Neutrophil (primary cell): ENCODE data around the gene CNTNAP2.

Experiments used
- H3K27ac ChIP-seq: fragments of 200-600 bp; sonication (generic); 2 replicates; pipeline ENCODE4 v1.5.1; 2016; ENCODE audit warnings: mild to moderate bottlenecking, moderate library complexity
- H3K27me3 ChIP-seq: fragments of 200-600 bp; sonication (generic); 2 replicates; pipeline ENCODE4 v1.6.0; 2016; ENCODE audit warnings: mild to moderate bottlenecking
- H3K36me3 ChIP-seq: fragments of 200-600 bp; sonication (generic); 2 replicates; pipeline ENCODE4 v1.5.1; 2017
- H3K4me1 ChIP-seq, 2 experiments: fragments of 200-600 bp in 1 of 2; sonication (generic) in 1 of 2; 1 replicate in 1 of 2; 2 replicates in 1 of 2; pipeline versions ENCODE4 v1.5.1 to v1.6.1; 2013 to 2016; ENCODE audit warnings: low read depth in 1 of 2, low read length in 1 of 2, mild to moderate bottlenecking in 1 of 2, moderate library complexity in 1 of 2; ENCODE audit not compliant: control insufficient read depth in 1 of 2, insufficient read depth in 1 of 2
- H3K4me3 ChIP-seq, 2 experiments: fragments of 200-600 bp in 1 of 2; sonication (generic) in 1 of 2; 1 replicate in 1 of 2; 2 replicates in 1 of 2; pipeline ENCODE4 v1.5.1; 2013 to 2016; ENCODE audit warnings: low read depth in 1 of 2, low read length in 1 of 2, mild to moderate bottlenecking in 1 of 2, moderate library complexity in 1 of 2
- H3K9me3 ChIP-seq: fragments of 200-600 bp; sonication (generic); 2 replicates; pipeline ENCODE4 v1.5.1; 2016
- TF ChIP-seq, protein P1 (sequence below): fragments of 200-600 bp; sonication (generic); IDR thresholded peaks from 2 replicates; pipeline ENCODE4 v1.5.1; 2016; ENCODE audit warnings: antibody characterized with exemption

The CNTNAP2 gene

DNA sequence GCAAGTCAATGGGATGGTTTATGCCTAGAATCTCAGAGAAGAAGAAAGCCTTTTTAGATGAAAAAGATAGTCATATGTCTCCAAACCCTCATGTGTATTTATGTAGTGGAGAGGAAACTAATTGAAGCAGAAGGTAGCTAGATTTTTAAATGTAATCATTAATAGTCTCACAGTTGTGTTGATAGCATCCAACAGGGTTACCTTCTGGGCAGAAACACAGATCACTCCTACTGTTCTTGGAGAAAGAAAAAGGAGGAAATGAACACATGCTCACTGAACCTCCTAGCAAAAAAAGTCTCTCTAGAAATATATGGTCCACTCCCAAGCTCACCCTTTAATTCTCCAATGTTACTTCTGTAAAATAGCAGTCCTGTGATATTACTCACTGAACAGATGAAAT lies 1696.7 kb downstream of the CNTNAP2 start:
- Histone ChIP-seq H3K27me3 (no peaks in the 10 kb centered on the region), H3K4me1 (no peaks in the 10 kb centered on the region), H3K36me3 (no peaks in the 10 kb centered on the region), H3K4me3 (no peak overlapping the region), H3K9me3 (no peaks in the 10 kb centered on the region), H3K27ac (no peak overlapping the region)
- TF ChIP-seq, protein P1, sequence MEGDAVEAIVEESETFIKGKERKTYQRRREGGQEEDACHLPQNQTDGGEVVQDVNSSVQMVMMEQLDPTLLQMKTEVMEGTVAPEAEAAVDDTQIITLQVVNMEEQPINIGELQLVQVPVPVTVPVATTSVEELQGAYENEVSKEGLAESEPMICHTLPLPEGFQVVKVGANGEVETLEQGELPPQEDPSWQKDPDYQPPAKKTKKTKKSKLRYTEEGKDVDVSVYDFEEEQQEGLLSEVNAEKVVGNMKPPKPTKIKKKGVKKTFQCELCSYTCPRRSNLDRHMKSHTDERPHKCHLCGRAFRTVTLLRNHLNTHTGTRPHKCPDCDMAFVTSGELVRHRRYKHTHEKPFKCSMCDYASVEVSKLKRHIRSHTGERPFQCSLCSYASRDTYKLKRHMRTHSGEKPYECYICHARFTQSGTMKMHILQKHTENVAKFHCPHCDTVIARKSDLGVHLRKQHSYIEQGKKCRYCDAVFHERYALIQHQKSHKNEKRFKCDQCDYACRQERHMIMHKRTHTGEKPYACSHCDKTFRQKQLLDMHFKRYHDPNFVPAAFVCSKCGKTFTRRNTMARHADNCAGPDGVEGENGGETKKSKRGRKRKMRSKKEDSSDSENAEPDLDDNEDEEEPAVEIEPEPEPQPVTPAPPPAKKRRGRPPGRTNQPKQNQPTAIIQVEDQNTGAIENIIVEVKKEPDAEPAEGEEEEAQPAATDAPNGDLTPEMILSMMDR = no peak

DNA sequence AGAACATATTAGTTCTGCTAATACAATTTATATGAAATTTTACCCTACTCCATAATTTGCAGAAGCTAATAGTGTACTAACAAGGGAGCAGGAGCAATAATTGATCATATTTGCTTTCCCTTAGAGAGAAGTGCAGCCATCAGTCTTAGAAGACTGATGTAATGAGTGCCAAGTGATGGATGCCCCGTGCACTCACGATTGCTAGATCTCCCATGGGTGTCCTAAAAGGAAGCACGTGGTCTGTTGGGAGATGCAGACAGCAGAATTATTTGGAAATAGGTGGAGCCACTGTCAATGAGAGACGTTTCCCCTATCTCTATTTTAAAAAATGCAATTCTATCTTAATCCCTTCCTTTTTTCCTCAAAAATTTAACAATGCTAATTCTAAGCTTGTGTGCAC lies 1701.7 kb downstream of the CNTNAP2 start:
- H3K4me1 ChIP-seq = no peaks in the 10 kb centered on the region
- TF ChIP-seq, protein P1 = no peak
- no peak overlapping the region for H3K27ac ChIP-seq
- H3K9me3 ChIP-seq = no peaks in the 10 kb centered on the region
- H3K27me3 ChIP-seq = no peaks in the 10 kb centered on the region
- no peaks in the 10 kb centered on the region for H3K36me3 ChIP-seq
- no peak overlapping the region for H3K4me3 ChIP-seq

DNA sequence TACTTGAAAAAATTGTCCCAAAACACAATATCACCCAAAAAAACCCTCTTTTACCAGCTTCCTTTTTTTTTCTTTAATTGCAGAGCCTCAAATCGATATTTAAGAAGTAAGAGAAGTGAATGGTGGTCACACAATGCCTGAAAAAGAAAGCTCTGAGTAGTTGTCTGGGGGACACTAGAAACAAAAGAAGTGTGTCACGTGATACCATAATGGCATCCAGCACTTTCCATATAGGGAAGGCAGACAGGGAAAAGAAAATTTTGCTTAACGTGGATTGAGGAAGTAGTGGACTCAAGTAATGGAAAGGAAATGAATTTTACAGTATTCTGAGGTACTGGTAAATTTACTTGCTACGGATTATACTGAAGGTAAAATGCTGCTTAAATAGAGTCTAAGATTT lies 1708.1 kb downstream of the CNTNAP2 start:
- Histone ChIP-seq H3K9me3 (no peaks in the 10 kb centered on the region), H3K27me3 (no peaks in the 10 kb centered on the region), H3K4me3 (no peak overlapping the region), H3K36me3 (no peaks in the 10 kb centered on the region), H3K27ac (no peak overlapping the region), H3K4me1 (no peaks in the 10 kb centered on the region)
- TF ChIP-seq, protein P1 = no peak

DNA sequence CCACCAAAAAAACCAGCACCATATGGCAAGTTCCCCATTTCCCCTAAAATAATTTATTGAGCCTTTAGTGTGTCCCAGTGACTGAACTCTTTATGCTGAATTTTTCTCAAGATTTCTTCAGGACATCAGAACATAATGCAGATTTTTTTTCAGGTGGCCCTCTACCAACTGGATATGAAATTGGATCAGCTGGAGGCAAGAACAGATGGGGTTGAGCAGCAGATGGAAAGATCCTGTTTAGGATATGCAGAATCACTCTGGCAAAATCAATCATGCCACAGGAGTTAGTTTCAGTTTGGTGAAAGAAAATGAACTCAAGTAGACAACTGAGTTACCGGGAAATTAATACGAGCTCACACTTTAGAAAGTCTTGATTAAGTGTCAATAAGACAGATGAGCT lies 1712.4 kb downstream of the CNTNAP2 start:
- no peak overlapping the region for H3K27ac ChIP-seq
- no peaks in the 10 kb centered on the region for H3K4me1 ChIP-seq
- TF ChIP-seq, protein P1 = no peak
- H3K9me3 ChIP-seq = no peaks in the 10 kb centered on the region
- H3K4me3 ChIP-seq = no peak overlapping the region
- H3K27me3 ChIP-seq = no peaks in the 10 kb centered on the region
- no peaks in the 10 kb centered on the region for H3K36me3 ChIP-seq

DNA sequence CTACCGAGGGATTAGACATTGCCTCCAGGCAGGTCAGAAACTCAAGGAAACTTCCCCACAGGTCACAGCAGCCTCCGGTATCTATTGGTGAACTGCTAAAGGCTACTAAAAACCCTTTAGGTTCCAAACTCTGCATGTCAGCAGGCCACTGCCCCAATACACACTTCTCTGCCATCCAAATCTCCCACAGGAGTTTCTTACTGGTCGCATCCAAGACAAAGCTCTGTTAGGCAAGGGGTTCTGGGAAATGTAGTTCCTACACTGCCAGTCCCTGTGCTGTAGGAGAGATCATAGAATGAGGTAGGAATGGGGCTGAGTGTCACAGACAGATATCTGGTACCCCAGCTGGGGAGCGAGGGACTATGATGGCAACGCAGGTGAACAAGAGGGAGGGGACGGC lies 1717.0 kb downstream of the CNTNAP2 start:
- Histone ChIP-seq H3K4me3 (no peak overlapping the region), H3K36me3 (no peaks in the 10 kb centered on the region), H3K27ac (no peak overlapping the region), H3K9me3 (no peaks in the 10 kb centered on the region), H3K27me3 (no peaks in the 10 kb centered on the region), H3K4me1 (no peaks in the 10 kb centered on the region)
- TF ChIP-seq, protein P1 = no peak

DNA sequence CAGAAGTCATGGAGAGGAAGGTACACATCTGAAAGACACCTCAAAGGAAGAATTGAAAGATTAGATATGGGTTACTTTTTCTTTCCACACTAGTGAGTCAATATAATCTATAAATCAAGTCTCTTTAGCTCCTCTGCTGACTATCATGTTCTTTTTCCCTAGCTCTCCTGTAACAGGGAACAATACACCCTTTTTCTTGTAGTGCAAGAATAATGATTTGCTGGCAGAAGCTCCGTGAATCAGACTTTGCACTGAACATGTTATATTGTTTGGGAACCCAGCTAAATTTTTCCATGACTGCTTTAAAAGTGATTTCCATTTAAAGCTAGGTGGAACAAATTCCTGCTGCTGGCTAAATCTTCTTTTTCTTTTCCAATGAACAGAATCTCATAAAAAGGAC lies 1717.4 kb downstream of the CNTNAP2 start:
- Histone ChIP-seq H3K36me3 (no peaks in the 10 kb centered on the region), H3K4me1 (no peaks in the 10 kb centered on the region), H3K9me3 (no peaks in the 10 kb centered on the region), H3K4me3 (no peak overlapping the region), H3K27me3 (no peaks in the 10 kb centered on the region), H3K27ac (no peak overlapping the region)
- TF ChIP-seq, protein P1 = no peak
